GM18951 (cell line): ENCODE measurements around the gene CCT5.

Source experiments
- POLR2A ChIP-seq: IDR thresholded peaks from 4 replicates; pipeline ENCODE4 v1.6.1; 2011; ENCODE audit warnings: mild to moderate bottlenecking; ENCODE audit not compliant: insufficient read length, insufficient read depth; ENCODE audit errors: extremely low read depth
- in situ Hi-C: fragments of 300-500 bp; cut with MboI; formaldehyde crosslinking; loops from one replicate; pipeline ENCODE4 v1.12.0; 2022; ENCODE audit warnings: low sequenced_read_pairs, mixed read lengths, inconsistent platforms; ENCODE audit not compliant: unreplicated experiment

CCT5 gene

DNA sequence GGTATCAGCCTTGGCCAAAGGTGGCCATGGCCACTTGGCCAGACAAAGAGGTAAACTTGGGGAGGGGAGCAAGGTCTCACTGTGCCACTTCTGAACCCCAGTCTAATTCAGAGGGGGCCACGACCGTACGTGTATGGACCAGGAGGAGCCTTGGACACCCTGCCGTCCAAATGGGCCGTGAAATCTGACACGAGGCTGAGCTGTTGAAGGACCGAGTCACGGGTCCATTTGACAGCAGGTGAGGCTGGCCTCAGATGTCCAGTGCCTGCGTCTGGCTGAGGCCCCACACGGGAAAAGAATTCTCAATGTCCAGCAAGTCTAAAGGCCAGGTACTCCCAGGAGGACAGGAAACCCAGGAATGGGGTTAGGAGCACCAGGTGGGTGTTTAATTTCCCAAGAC is 39.9 kb downstream of the CCT5 start:
- in situ Hi-C loops: loop anchor here (25.0 kb wide), 1 partner anchor 122 kb away; no protein-coding TSS in a partner anchor
- no peak for TF ChIP-seq POLR2A

- TF ChIP-seq POLR2A: no peak
- in situ Hi-C loops: loop anchor here (25.0 kb wide), 1 partner anchor 122 kb away; no protein-coding TSS in a partner anchor
Measured at GRCh38 chr5:10290438-10290837, 40.4 kb downstream of the CCT5 start.

DNA sequence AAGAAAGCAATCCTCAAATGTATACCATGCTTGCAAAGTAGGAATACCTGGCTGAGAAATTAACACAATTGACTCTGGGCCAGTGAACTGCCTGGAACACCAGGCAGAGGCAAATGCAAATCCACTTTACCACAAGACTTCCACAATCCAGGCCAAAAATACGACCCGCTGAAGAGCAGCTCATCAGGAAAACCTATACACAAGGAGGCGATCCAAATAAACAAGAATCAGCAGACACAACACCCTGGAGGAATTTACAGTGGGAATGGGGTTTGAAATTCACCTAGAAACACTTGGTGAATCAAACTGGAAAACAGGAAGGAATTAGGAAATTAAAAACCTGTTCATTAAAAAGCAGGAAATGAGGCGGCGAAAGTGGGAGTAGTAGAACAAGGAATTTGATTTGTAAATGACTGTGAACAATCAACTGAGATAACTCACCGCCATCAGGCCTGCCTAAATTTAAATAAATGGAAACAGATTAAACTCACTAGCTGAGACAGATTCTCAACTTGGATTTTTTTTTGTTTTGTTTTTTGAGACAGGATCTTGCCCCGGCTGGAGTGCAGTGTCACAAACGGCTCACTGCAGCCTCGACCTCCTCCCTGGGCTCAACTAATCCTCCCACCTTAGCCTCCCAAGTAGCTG is 41.7 kb downstream of the CCT5 start:
- no peak for TF ChIP-seq POLR2A
- in situ Hi-C loops: loop anchor here (25.0 kb wide), 1 partner anchor 120 kb away; no protein-coding TSS in a partner anchor

DNA sequence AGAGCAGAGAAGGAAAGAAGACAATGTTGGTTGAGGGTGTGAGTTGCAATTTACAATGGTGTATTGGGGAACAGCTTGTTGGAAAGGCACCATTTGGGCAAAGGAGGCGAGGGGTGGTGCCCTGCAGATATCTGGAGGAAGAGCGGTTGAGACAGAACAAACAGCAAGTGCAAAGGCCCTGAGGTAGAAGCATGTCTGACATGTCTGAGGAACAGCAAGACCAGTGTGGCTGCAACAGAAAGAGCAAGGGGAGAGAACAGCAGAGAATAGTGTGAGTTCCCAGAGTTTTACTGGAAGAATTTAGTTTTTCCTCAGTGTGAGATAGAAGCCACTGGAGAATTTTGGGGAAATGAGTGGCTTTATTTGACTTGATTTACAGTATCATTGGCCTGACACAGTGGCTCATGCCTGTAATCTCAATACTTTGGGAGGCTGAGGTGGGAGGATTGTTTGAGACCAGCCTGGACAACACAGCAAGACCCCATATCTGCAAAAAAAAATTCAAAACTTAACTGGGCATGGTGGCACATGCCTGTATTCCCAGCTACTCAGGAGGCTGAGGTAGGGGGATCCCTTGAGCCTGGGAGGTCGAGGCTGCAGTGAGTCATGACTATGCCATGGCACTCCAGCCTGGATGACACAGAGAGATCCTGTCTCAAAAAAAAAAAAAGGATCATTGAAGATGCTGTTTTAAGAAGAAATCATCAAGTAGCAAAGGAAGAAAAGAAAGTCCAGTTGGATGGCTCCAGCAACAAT is 44.0 kb downstream of the CCT5 start:
- no peak for TF ChIP-seq POLR2A
- in situ Hi-C loops: loop anchor here (25.0 kb wide), 1 partner anchor 118 kb away; no protein-coding TSS in a partner anchor

DNA sequence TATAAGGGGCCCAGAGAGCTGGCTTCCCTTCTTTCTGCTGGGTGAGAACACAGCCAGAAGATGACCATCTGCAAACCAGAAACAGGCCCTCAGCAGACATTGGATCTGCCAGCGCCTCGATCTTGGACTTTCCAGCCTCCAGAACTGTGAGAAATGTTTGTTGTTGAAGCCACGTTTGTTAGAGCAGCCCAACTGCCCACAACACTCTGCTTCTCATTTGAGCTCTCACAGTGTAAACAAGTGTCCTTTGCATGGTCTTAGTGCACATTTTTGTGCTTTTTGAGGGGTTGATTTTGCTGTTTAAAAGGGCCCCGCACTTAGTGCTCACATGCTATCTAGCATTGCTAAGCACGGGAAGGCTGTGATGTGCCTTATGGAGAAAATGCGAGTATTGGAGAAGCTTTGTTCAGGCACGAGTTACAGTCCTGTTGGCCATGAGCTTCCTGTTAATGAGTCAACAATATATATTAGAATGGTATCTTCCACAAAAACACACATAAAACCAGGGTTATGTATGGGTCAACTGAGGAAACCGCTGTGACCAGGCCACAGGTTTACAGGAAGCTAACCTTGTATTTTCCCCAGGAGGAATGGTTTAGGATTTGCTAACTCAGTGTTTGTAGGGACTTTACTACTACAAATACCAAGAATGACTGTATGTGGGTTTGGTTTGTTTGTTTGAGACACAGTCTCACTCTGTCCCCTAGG is 45.7 kb downstream of the CCT5 start:
- TF ChIP-seq POLR2A: no peak

GRCh38 chr5:10297646-10298204 is 47.6 kb downstream of the CCT5 start:
- no peak for TF ChIP-seq POLR2A
- in situ Hi-C loops: loop anchor here (25.0 kb wide), 1 partner anchor 115 kb away; no protein-coding TSS in a partner anchor

More for the DNA sequence above, 45.7 kb downstream of the CCT5 start:
- in situ Hi-C loops: loop anchor here (25.0 kb wide), 1 partner anchor 117 kb away; no protein-coding TSS in a partner anchor

DNA sequence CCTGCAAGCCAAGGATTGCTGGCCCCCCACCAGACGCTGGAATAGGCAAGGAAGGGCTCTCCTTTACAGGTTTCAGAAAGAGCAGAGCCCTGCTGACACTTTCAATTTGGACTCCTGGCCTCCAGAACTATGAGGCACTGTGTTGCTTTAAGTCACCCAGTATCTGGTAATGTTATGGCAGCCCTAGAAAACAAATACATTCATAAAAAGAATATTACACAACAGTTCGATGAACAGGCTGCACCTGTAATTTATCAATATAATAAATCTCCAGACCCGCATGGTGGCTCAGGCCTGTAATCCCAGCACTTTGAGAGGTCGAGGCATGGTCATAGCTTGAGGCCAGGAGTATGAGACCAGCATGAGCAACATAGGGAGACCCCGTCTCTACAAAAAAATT is 50.2 kb downstream of the CCT5 start:
- no peak for TF ChIP-seq POLR2A
- in situ Hi-C loops: no loop called here

DNA sequence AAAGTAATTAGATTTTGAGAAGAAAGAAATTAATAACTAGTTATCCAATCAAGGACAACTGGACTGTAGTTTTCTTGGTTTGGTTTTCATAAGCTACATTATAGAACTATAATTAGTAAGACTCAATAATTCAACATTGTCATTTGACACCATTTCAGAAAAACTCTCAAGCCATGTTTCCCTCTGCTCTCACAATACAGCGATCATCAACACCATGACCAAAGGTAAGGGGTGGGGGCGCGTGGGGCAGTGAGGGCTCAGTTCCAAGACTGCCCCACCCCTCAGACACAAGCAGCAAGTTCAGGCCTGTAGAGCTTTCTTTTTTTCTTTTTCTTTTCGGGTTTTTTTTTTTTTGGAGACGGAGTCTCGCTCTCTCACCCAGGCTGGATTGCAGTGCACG is 51.2 kb downstream of the CCT5 start:
- in situ Hi-C loops: no loop called here
- TF ChIP-seq POLR2A: no peak

DNA sequence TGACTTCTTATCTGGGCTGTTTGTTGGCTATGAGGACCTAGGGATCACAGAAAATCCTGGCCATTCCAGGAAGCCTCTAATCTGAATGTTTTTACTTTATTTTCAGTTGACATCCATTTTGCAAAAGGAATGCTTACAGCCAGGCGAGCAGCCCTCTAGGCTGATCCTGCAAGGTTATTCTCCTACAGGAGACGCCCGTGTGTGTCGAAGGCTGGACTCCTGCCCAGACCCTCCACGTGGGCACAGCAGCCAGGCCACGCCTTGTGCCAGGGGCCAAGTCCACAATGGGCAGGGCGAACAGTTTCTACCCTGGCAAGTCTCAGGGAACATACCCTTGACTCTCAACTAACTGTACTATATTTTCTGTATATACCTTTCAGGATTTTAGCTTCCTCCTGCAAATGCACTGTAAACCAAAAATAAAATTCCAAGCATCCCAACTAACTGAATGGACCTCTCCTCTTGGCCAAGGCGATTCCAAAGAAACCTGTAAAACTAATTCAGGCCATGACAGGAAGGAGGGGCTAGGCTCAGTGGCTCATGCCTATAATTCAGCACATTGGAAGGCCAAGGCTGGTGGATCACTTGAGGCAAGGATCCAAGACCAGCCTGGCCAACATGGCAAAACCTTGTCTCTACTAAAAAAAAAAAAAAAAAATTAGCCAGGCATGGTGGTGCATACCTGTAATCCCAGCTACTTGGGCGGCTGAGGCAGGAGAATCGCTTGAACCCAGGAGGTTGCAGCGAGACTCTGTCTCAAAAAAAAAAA is 51.9 kb downstream of the CCT5 start:
- TF ChIP-seq POLR2A: no peak

GRCh38 chr5:10303201-10303600 is 53.1 kb downstream of the CCT5 start:
- in situ Hi-C loops: no loop called here
- TF ChIP-seq POLR2A: no peak

More for the DNA sequence above, 51.9 kb downstream of the CCT5 start:
- in situ Hi-C loops: no loop called here

DNA sequence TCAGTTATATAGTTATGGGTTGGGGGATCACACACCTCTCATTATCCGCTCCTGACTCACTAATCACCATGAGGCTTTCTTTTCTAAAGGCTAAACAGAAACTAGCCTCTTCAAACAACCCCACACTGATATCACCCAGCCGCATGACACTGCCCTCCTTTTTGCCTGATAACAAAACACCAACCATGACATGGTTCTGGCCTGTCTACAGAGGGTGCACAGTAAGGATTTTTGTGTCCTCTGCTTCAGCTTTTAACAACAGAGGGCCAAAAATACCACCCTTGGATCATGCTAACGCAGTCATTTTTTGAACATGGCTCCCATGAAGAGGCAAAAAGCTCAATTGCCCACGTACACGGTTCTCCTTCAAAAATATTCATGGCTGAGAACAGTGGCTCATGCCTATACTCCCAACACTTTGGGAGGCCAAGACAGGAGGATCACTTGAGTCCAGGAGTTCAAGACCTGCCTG is 53.7 kb downstream of the CCT5 start:
- no peak for TF ChIP-seq POLR2A
- in situ Hi-C loops: no loop called here

DNA sequence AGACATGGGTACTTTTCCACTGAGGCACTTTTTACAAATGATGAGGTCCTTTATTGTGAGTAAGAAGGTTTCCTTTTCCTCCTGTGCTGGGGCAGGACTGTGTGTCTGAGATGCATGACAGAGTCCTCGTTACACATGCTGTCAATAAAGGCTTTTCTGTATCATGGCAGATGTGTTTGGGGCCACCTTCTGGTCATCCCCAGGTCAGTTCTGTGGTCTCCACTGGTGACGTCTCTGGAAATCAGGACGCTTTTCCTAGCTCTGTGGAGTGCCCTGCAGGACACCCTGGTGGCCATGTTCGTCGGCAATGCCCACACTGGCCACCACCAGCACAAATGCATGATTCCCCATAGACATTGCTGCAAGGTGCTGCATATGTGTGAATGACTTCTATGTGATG is 54.9 kb downstream of the CCT5 start:
- TF ChIP-seq POLR2A: no peak
- in situ Hi-C loops: no loop called here
